Esophagus (tissue), 2 donors: Measurements from ENCODE around the gene SIM1. TPM values are rescaled to one million over a fixed set of nuclear protein-coding genes. Genes with fewer than 3 reads are reported as not detected.

Experiments
- H3K27ac ChIP-seq, 2 donors: one replicate each; pipeline ENCODE4 v1.5.1; 2013; ENCODE audit warnings: low read depth in 2 of 2, mild to moderate bottlenecking in 2 of 2, inconsistent platforms in 1 of 2, low read length in 1 of 2, moderate library complexity in 1 of 2
- H3K27me3 ChIP-seq, 2 donors: one replicate each; pipeline ENCODE4 v1.6.1; 2013; ENCODE audit warnings: low read length in 2 of 2, control low read depth in 1 of 2, mild to moderate bottlenecking in 1 of 2; ENCODE audit not compliant: insufficient read depth in 2 of 2, control insufficient read depth in 1 of 2
- H3K36me3 ChIP-seq, 2 donors: one replicate each; pipeline ENCODE4 v1.6.1; 2013; ENCODE audit warnings: low read length in 1 of 2; ENCODE audit not compliant: control insufficient read depth in 2 of 2, insufficient read depth in 2 of 2
- H3K4me1 ChIP-seq, 2 donors: one replicate each; pipeline ENCODE4 v1.6.1; 2013; ENCODE audit warnings: low read length in 1 of 2; ENCODE audit not compliant: control insufficient read depth in 2 of 2, insufficient read depth in 2 of 2
- H3K4me3 ChIP-seq, 2 donors: one replicate each; pipeline ENCODE4 v1.5.1; 2013; ENCODE audit warnings: low read length in 2 of 2, mild to moderate bottlenecking in 2 of 2, low read depth in 1 of 2, moderate library complexity in 1 of 2
- H3K9me3 ChIP-seq, 2 donors: one replicate each; pipeline ENCODE4 v1.6.1; 2013; ENCODE audit warnings: mild to moderate bottlenecking in 2 of 2, low read depth in 1 of 2, low read length in 1 of 2, moderate library complexity in 1 of 2; ENCODE audit not compliant: control insufficient read depth in 2 of 2, insufficient read depth in 1 of 2
- WGBS, 2 donors: extraction: QIAGEN DNeasy Blood & Tissue Kit; methylation state at CpG; one replicate each; pipeline ENCODE4 v1.1.7; 2013; 5-methylcytosine and 5-hydroxymethylcytosine counted together
- polyA plus RNA-seq, 2 donors: library from polyadenylated mRNA; stranded (reverse); fragments of 200-250 nt; gene quantifications; one replicate each; pipeline ENCODE4 v1.2.3, GENCODE V29; 2013
- donor health status: healthy with polysubstance abuse.
- donor health status: Bipolar disorder and iron deficiency.

SIM1 gene
- polyA plus RNA-seq, 2 donors = not detected

DNA sequence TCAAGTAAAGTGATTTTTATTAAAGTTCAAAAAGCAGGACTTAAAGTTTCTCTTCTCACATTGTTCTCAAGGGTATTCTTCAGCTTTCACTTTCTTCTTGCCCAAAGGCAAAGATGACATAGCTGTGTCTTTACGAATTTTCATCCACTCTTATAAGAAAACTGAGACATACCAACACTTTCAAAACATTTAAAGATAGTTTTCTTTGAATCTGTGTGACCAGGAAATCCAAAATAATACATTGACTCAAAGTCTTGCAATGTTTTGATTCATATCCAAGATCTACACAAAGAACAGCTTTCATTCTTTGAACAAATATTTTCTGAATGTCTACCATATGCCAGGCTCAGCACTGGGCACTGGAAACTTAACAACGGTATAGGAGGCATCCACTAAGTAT lies 117.9 kb downstream of the SIM1 start:
- WGBS, 2 donors = 34 to 42% methylated on average over 2 of the region's 2 CpGs
- H3K9me3 ChIP-seq = no peaks in the 10 kb centered on the region
- H3K27ac ChIP-seq = no peak overlapping the region

DNA sequence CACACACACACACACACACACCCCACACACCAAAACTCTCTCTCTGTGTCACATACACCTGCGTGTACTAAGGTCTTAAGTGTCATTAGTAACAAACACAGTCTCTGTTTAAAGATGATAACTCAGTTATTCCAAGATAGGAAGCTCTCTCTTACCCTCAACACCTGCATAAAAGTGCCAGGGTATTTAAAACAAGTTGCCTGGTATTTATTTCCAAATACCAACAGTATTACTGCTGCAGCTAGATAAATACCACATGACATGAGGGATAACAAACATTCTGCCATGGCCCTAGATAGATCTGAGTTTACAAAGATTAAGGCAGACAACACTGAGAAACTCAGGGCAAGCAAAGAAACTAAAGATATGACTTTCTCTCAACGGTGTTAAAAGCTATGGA lies 118.5 kb downstream of the SIM1 start:
- Histone ChIP-seq H3K9me3 (no peaks in the 10 kb centered on the region), H3K4me1 (no peaks in the 10 kb centered on the region), H3K27me3 (no peaks in the 10 kb centered on the region), H3K4me3 (no peak overlapping the region), H3K27ac (no peak overlapping the region), H3K36me3 (no peaks in the 10 kb centered on the region)
- WGBS, 2 donors = 32 to 41% methylated on average over 2 of the region's 2 CpGs

More for the DNA sequence above, 117.9 kb downstream of the SIM1 start:
- Histone ChIP-seq H3K27me3 (no peaks in the 10 kb centered on the region), H3K36me3 (no peaks in the 10 kb centered on the region), H3K4me3 (no peak overlapping the region), H3K4me1 (no peaks in the 10 kb centered on the region)

DNA sequence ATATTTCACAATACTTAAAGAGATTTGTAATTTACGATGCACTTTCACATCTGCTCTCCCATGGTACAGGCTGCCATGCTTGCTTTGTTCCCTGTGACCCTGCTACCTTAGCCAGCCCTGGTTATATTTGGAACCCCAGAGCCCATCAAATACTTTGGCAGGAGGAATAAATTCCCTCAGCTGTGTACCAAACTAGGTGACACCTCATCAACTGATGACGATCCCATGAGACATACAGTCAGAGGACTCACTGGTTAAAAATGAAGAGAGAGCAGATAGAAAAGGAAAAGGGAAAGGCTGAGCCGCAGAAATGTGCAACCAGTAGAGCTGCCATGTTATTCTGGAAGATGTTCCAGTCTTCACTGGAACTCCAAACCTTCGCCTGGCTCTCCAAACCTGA lies 120.0 kb downstream of the SIM1 start:
- no peaks in the 10 kb centered on the region for H3K36me3 ChIP-seq
- H3K27me3 ChIP-seq = no peaks in the 10 kb centered on the region
- WGBS, 2 donors = 86 to 93% methylated on average over 4 of the region's 4 CpGs
- no peak overlapping the region for H3K4me3 ChIP-seq
- no peaks in the 10 kb centered on the region for H3K9me3 ChIP-seq
- no peaks in the 10 kb centered on the region for H3K4me1 ChIP-seq
- H3K27ac ChIP-seq = no peak overlapping the region

DNA sequence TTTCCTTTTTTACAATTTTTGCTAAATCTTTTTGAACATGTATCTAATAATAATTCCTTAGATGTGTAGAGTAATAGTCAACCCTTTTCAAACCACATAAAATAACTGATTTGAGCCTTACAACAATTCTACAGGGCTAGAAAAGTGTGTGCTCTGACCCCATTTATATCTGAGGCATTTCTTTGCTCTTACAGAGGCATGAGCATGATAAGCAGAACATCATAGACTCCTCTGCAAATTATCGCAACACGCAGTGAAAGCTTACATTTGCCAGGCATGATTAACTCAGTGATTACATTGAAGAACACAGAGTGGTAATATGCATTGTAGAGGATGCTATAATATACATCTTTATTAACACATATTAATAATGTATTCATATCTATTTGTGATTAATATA lies 120.4 kb downstream of the SIM1 start:
- no peaks in the 10 kb centered on the region for H3K9me3 ChIP-seq
- no peaks in the 10 kb centered on the region for H3K36me3 ChIP-seq
- no peaks in the 10 kb centered on the region for H3K27me3 ChIP-seq
- H3K4me3 ChIP-seq = no peak overlapping the region
- WGBS, 2 donors = 85 to 92% methylated on average over 2 of the region's 2 CpGs
- H3K4me1 ChIP-seq = no peaks in the 10 kb centered on the region
- no peak overlapping the region for H3K27ac ChIP-seq

DNA sequence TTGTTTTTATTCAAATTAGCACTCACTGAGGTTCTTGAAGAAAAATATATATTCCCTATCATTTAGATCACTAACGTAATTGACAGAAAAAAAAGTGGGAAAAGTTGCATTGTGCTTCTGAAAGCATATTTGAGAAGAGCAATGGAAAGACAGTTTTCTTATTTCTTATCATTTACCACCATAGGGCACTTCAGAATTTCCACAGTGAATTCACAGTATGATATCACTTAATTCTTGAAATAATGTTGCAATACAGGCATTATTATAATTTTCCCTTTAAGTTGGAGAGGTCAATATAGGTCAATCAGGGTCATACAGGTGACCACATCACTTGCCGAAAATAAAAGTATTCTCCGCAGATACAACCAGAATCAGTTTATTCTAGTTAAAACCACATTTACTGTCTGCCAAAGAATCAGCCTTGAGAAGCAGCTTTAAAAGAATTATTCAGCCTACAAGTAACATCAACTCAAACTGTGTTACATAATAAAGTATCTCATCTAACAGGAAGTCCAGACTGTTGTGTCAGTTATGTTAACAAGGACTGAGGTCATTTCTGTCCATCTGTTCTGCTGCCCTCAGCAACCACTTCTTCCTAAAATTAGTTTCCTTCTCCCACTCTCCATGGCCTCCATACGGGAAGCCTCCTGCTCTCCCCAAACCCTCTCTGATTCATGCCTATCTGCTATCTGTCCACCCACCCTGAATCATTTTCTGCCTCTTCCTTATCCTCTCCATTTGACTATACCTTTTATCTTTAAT lies 121.2 kb downstream of the SIM1 start:
- Histone ChIP-seq H3K36me3 (no peaks in the 10 kb centered on the region), H3K4me3 (no peak overlapping the region), H3K27ac (no peak overlapping the region), H3K4me1 (no peaks in the 10 kb centered on the region), H3K9me3 (no peaks in the 10 kb centered on the region), H3K27me3 (no peaks in the 10 kb centered on the region)
- 71 to 73% methylated on average over 4 of the region's 4 CpGs for WGBS, 2 donors

DNA sequence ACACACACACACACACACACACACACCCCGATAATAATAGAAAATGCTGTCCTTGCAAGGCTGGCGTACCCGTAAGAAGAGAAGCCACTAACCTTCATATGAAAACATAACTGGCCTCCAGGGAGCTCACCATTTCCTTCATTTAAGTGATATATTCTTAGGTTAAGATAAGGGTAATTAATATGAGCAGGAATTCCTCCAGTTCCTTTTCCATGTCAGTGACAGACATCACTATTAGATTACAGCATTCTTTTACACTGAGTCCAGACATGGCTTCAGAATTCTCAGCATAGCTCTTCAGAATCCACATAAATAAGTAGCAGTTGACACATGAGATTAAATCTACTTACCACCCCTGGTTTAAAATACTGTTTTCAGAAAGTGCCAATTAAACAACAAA lies 121.9 kb downstream of the SIM1 start:
- no peaks in the 10 kb centered on the region for H3K4me1 ChIP-seq
- no peaks in the 10 kb centered on the region for H3K36me3 ChIP-seq
- H3K4me3 ChIP-seq = no peak overlapping the region
- 76 to 85% methylated on average over 3 of the region's 3 CpGs for WGBS, 2 donors
- no peaks in the 10 kb centered on the region for H3K9me3 ChIP-seq
- no peaks in the 10 kb centered on the region for H3K27me3 ChIP-seq
- no peak overlapping the region for H3K27ac ChIP-seq

DNA sequence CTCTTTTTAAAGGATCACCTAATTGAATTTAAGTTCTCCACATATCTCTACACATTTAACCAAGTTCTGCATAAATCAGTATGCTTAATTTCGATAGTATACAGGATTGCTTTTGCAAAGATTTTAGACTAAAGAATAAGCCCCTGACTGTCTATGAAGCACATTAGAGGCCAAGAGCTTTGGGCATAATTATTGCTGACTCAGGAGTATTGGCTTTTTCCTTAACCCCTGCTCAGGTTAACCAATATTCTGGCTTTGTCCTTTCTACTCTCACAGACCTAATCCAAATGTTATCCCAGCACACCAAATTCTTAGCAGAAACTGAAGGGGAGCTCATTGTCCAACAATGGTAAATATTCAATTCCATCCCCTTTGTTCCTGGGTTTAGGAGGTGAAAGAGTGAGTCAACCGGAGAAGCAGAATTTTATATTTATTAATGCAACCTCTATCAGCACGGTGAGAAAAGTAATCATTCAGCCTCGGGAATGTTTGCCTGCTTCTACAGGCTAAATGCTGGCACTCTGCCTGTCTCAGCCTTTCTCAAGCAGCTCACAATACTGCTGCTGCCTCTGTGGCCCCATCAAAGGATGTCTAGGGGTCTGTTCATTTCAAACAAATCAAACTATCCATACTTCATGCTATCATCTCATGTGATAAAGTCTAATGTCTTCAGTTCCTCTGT lies 125.0 kb downstream of the SIM1 start:
- Histone ChIP-seq H3K27ac (no peak overlapping the region), H3K36me3 (no peaks in the 10 kb centered on the region), H3K4me3 (no peak overlapping the region), H3K27me3 (no peaks in the 10 kb centered on the region), H3K4me1 (no peaks in the 10 kb centered on the region), H3K9me3 (no peaks in the 10 kb centered on the region)
- 51 to 60% methylated on average over 4 of the region's 4 CpGs for WGBS, 2 donors

DNA sequence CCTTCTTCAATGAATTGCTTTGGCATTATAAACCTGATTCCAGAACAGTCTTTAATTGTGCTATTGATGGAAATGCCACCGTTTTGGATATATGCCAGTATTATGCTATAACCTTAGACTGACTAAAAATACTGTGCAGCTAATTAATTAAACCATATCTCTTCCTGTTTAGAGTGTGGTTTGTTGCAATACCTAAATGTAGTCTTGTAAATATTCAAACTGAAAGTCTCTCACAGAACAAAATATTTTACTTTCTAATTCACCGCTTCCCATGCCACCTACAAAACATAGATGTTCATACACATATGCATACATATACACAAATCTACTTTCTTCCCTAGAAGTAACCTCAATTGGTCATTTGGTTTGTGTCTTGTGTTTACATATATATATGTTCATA lies 126.6 kb downstream of the SIM1 start:
- no peaks in the 10 kb centered on the region for H3K4me1 ChIP-seq
- no peak overlapping the region for H3K27ac ChIP-seq
- H3K9me3 ChIP-seq = no peaks in the 10 kb centered on the region
- 64 to 73% methylated on average over 2 of the region's 2 CpGs for WGBS, 2 donors
- no peaks in the 10 kb centered on the region for H3K36me3 ChIP-seq
- no peak overlapping the region for H3K4me3 ChIP-seq
- H3K27me3 ChIP-seq = no peaks in the 10 kb centered on the region

DNA sequence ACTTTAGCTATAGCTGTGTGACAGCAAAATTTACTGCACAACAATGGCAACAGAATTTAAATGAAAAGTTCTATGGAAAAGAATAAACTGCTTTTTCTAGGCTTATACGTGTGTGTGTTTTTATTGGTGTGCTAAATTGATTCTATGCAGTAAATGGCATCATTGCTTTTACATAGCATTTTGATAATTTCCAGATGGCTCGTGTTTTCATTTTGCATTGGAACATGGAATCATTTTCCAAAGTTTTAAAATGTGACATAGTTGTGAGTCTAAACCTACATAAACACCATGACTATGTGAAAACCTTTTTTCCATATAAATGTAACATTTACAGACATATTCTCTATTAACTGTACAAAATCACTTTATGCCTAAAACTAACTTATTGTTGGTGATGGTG lies 127.8 kb downstream of the SIM1 start:
- 66 to 68% methylated on average over 2 of the region's 2 CpGs for WGBS, 2 donors
- Histone ChIP-seq H3K36me3 (no peaks in the 10 kb centered on the region), H3K27me3 (no peaks in the 10 kb centered on the region), H3K9me3 (no peaks in the 10 kb centered on the region), H3K4me3 (no peak overlapping the region), H3K4me1 (no peaks in the 10 kb centered on the region), H3K27ac (no peak overlapping the region)

DNA sequence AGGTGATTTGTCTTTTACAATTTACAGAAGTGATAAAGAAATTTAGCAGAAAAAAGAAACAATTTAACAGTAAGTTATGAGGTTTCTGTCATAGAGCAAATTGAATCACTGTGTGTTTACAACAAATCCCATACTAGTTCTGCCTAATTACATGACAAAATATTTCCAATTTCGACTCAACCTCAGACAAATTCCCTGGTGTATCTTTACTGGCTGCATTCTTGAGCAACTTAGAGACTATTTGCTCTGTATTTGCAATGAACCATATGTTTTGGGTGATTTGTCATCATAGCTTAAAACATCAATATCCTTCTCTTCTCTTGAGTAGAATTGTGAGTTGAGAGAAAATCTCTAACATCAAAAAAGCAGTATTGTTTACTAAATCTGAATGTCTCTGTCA lies 128.7 kb downstream of the SIM1 start:
- Histone ChIP-seq H3K4me1 (no peaks in the 10 kb centered on the region), H3K36me3 (no peaks in the 10 kb centered on the region), H3K9me3 (no peaks in the 10 kb centered on the region), H3K27me3 (no peaks in the 10 kb centered on the region), H3K27ac (no peak overlapping the region), H3K4me3 (no peak overlapping the region)
- 18 to 19% methylated on average over 1 of the region's 1 CpG for WGBS, 2 donors
